ENCODE measurements around the gene TRAIP.

DNA sequence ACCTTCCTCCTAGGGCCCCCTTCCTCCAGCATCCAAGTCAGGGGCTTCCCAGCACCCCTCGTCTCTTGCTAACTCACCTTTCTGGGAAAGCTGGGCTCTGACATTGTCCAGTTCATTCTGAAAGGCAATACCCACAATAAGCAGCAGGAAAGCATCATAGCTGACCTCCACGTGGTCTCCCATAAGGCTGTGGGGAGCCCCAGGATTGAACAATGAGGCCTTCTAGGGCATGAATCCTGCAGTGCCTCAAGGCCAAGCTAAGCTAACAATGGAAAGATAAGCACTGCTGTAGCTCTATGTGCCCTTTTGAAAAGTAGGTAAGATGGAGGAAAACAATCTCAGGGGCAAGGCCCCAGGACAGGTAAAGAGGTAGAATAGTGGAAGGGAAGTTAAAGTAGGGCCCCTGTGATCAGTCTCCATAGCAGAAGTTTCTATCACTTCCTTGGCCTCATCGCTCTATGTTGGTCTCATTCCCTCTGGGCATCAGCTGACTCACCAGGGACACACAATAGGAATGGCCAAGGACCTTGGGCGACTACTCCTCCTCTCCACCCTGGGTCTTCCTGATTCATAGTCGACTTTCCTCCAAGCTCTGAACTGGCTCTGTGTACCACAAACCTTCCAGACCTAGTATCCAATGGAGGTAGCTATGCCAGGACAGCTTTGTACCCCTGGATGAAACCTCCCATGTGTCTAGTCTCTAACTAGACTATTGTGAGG is 11.7 kb downstream of the TRAIP start:
- no peak for TF ChIP-seq EZH2phosphoT487 (IDR thresholded peaks at IDR 0.05; ENCODE audit: insufficient read depth, low read depth)
- TF ChIP-seq EZH2 (IDR thresholded peaks at IDR 0.05; ENCODE audit: insufficient read depth, poor library complexity, severe bottlenecking), result no peak
